Measurements from ENCODE around the gene PLEKHA1. TPM values are rescaled to one million over a fixed set of nuclear protein-coding genes. Genes with fewer than 3 reads are reported as not detected.

PLEKHA1 gene
- total RNA-seq, 2 donors from 2014 or later, result 28.9 to 31.6 TPM

- H3K27me3 ChIP-seq, result no peaks in the 10 kb centered on the region
- H3K9me3 ChIP-seq, result no peaks in the 10 kb centered on the region
- H3K36me3 ChIP-seq, result no peaks in the 10 kb centered on the region
- no peak for TF ChIP-seq CTCF (IDR thresholded peaks at IDR 0.05)
- H3K4me3 ChIP-seq, result no peak overlapping the region
- no peak overlapping the region for H3K27ac ChIP-seq
- DNase-seq (ENCODE audit: low spot score), result no peak
- H3K4me1 ChIP-seq, result peaks cover 0 to 12% of the 10 kb centered on the region in 2 donors
These were observed 105.8 kb downstream of the PLEKHA1 start for GRCh38 chr10:122480146-122480833.

GRCh38 chr10:122481296-122482056, 107.0 kb downstream of the PLEKHA1 start:
- Histone ChIP-seq H3K36me3 (no peaks in the 10 kb centered on the region), H3K4me1 (peaks cover 0 to 13% of the 10 kb centered on the region in 2 donors), H3K27ac (no peak overlapping the region), H3K9me3 (no peaks in the 10 kb centered on the region), H3K27me3 (no peaks in the 10 kb centered on the region), H3K4me3 (no peak overlapping the region)
- TF ChIP-seq CTCF (IDR thresholded peaks at IDR 0.05), result no peak
- no peak for DNase-seq (ENCODE audit: low spot score)

Small RNA genes within 50 kb of the gene (microRNA-seq; reads per million reads assigned to microRNA genes)
- gene MIR3941 (ENCODE audit: borderline number of aligned reads in 2 of 2, borderline replicate concordance in 1 of 2), result 0 reads per million in 2 donors

Other genes with a start within 250 kb of the PLEKHA1 start
- gene BTBD16, start 103.4 kb upstream of the PLEKHA1 start, total RNA-seq, result not detected
- not detected for gene ARMS2, start 79.9 kb downstream of the PLEKHA1 start, total RNA-seq
- gene HTRA1, start 86.8 kb downstream of the PLEKHA1 start, total RNA-seq, result 10 to 100 TPM; 76.3 to 78.3 TPM
- under 1 TPM in 1 of 2 donors, not detected in 1; 0.08 TPM for gene DMBT1, start 186.0 kb downstream of the PLEKHA1 start, total RNA-seq